PC-9 (cell line): ENCODE results near the gene GAS1. TPM values are rescaled to one million over a fixed set of nuclear protein-coding genes. Genes with fewer than 3 reads are reported as not detected.

Experiments used
- BruUV-seq: library from RNA; stranded (reverse); fragments of 400-500 nt; replicated peaks from 2 replicates; lab custom pipeline; 2021; lab: Mats Ljungman, UMichigan
- CTCF ChIA-PET: fragments of 300-600 bp; sonication (Branson Sonifier 250); formaldehyde crosslinking; loops from one replicate; lab custom pipeline; 2022; ENCODE audit warnings: antibody characterized with exemption; lab: Charles Lee
- POLR2A ChIA-PET: fragments of 300-600 bp; sonication (Branson Sonifier 250); formaldehyde crosslinking; loops from one replicate; lab custom pipeline; 2022; ENCODE audit warnings: antibody characterized with exemption; ENCODE audit not compliant: unreplicated experiment; lab: Charles Lee
- DNase-seq, 2 experiments: peaks; one replicate each; pipeline versions ENCODE4 v3.0.0 to v3.0.0-alpha.2; 2015 to 2022; ENCODE audit warnings: mixed read lengths in 1 of 2
- H2AFZ ChIP-seq: fragments of 200-600 bp; sonication (generic); 2 replicates; pipeline ENCODE4 v1.8.1; 2017; ENCODE audit warnings: antibody characterized with exemption
- H3F3A ChIP-seq: fragments of 200-600 bp; sonication (generic); 2 replicates; pipeline ENCODE4 v1.8.1; 2017; ENCODE audit warnings: antibody characterized with exemption, mild to moderate bottlenecking, low read depth; ENCODE audit not compliant: insufficient read depth
- H3K27ac ChIP-seq: fragments of 200-600 bp; sonication (generic); 2 replicates; pipeline ENCODE4 v1.6.1; 2016; ENCODE audit warnings: mixed run types
- H3K27me3 ChIP-seq: fragments of 200-600 bp; sonication (generic); 2 replicates; pipeline ENCODE4 v1.6.1; 2016; ENCODE audit warnings: low read depth, mixed run types; ENCODE audit not compliant: insufficient read depth
- H3K36me3 ChIP-seq: fragments of 200-600 bp; sonication (generic); 2 replicates; pipeline ENCODE4 v1.6.1; 2016; ENCODE audit warnings: low read depth, mixed run types
- H3K4me1 ChIP-seq: fragments of 200-600 bp; sonication (generic); replicated peaks from 2 replicates; pipeline ENCODE4 v1.6.1; 2016; ENCODE audit warnings: mixed run types; ENCODE audit not compliant: insufficient read depth
- H3K4me2 ChIP-seq: fragments of 200-600 bp; sonication (generic); 2 replicates; pipeline ENCODE4 v1.6.1; 2017; ENCODE audit warnings: mixed run types
- H3K4me3 ChIP-seq: fragments of 200-600 bp; sonication (generic); 2 replicates; pipeline ENCODE4 v1.6.1; 2016; ENCODE audit warnings: mixed run types
- H3K79me2 ChIP-seq: fragments of 200-600 bp; sonication (generic); 2 replicates; pipeline ENCODE4 v1.6.1; 2017; ENCODE audit warnings: low read depth, mixed run types
- H3K9me2 ChIP-seq: fragments of 200-600 bp; sonication (generic); 2 replicates; pipeline ENCODE4 v1.8.1; 2017; ENCODE audit warnings: mild to moderate bottlenecking; ENCODE audit not compliant: insufficient read depth
- H3K9me3 ChIP-seq: fragments of 200-600 bp; sonication (generic); 2 replicates; pipeline ENCODE4 v1.8.1; 2016; ENCODE audit warnings: low read depth; ENCODE audit not compliant: insufficient read depth
- H4K20me1 ChIP-seq: fragments of 200-600 bp; sonication (generic); 2 replicates; pipeline ENCODE4 v1.8.1; 2017; ENCODE audit not compliant: insufficient read depth
- EZH2 ChIP-seq: fragments of 200-600 bp; sonication (generic); IDR thresholded peaks from 2 replicates; pipeline ENCODE4 v1.8.0; 2017; ENCODE audit warnings: antibody characterized with exemption, low read depth
- intact Hi-C: fragments of 100-400 bp; cut with micrococcal nuclease; formaldehyde crosslinking; loops from one replicate; pipeline ENCODE4 v1.10.0; 2022; ENCODE audit not compliant: unreplicated experiment
- total RNA-seq: library from RNA; stranded (reverse); gene quantifications from 2 replicates; pipeline ENCODE4 v1.2.3, GENCODE V29; 2021
- TF ChIP-seq, protein P1 (sequence below): fragments of 200-600 bp; sonication (generic); conservative IDR thresholded peaks from 2 replicates; pipeline ENCODE4 v1.6.1; 2017; ENCODE audit warnings: mixed run types, antibody characterized with exemption, mild to moderate bottlenecking, moderate library complexity

GAS1 gene
- total RNA-seq, 1 experiment from 2014 or later: not detected

GRCh38 chr9:86975036-86975435 is 27.7 kb upstream of the GAS1 start:
- intact Hi-C loops: no loop called here
- ChIA-PET POLR2A (no interaction called here), CTCF (no interaction called here)
- no peaks in the 10 kb centered on the region for H4K20me1 ChIP-seq
- TF ChIP-seq, protein P1, sequence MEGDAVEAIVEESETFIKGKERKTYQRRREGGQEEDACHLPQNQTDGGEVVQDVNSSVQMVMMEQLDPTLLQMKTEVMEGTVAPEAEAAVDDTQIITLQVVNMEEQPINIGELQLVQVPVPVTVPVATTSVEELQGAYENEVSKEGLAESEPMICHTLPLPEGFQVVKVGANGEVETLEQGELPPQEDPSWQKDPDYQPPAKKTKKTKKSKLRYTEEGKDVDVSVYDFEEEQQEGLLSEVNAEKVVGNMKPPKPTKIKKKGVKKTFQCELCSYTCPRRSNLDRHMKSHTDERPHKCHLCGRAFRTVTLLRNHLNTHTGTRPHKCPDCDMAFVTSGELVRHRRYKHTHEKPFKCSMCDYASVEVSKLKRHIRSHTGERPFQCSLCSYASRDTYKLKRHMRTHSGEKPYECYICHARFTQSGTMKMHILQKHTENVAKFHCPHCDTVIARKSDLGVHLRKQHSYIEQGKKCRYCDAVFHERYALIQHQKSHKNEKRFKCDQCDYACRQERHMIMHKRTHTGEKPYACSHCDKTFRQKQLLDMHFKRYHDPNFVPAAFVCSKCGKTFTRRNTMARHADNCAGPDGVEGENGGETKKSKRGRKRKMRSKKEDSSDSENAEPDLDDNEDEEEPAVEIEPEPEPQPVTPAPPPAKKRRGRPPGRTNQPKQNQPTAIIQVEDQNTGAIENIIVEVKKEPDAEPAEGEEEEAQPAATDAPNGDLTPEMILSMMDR: no peak
- TF ChIP-seq EZH2: no peak
- no peaks in the 10 kb centered on the region for H3K9me3 ChIP-seq
- no TSS peak for BruUV-seq
- H3K27ac ChIP-seq: no peak overlapping the region
- H2AFZ ChIP-seq: no peak overlapping the region
- H3K4me3 ChIP-seq: no peak overlapping the region
- H3K9me2 ChIP-seq: 0 out of 2 replicates have a peak, but pooled peaks cover 4% of the 10 kb centered on the region
- H3K36me3 ChIP-seq: no peaks in the 10 kb centered on the region
- no peaks in the 10 kb centered on the region for H3F3A ChIP-seq
- no peaks in the 10 kb centered on the region for H3K4me1 ChIP-seq
- no peaks in the 10 kb centered on the region for H3K79me2 ChIP-seq
- no peaks in the 10 kb centered on the region for H3K27me3 ChIP-seq
- no peak overlapping the region for H3K4me2 ChIP-seq
- DNase-seq: no peak

DNA sequence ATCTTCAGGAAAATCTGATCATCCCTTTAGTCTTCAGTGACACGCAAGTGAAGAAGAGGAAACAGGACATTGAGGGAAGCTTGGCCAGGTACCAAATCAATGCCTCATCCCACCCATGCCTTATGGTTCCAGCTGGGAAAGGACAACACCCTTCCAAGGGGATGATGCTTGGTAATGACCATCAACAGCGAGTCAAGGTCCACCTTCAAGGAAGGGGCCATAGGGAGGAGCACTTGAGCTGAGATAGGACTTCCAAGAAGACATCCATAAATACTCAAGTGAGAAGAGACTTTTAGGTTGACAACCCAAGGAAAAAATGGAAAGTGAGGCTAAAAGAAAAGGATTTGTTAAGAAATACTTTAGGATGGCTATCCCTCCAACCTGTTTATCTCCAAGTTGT is 27.1 kb upstream of the GAS1 start:
- intact Hi-C loops: no loop called here
- CTCF ChIA-PET: no interaction called here

GRCh38 chr9:86971742-86972141 is 24.4 kb upstream of the GAS1 start:
- H3K9me2 ChIP-seq: 0 out of 2 replicates have a peak, but pooled peaks cover 4% of the 10 kb centered on the region
- intact Hi-C loops: no loop called here
- no TSS peak for BruUV-seq
- ChIA-PET CTCF (no interaction called here), POLR2A (interaction anchor here (0.7 kb wide), 1 partner anchor 230 kb away, joined by 5 read pairs; no protein-coding TSS in a partner anchor)
- no peaks in the 10 kb centered on the region for H3K27me3 ChIP-seq
- no peak overlapping the region for H2AFZ ChIP-seq
- no peak overlapping the region for H3K27ac ChIP-seq
- H3K4me1 ChIP-seq: no peaks in the 10 kb centered on the region
- no peaks in the 10 kb centered on the region for H4K20me1 ChIP-seq
- TF ChIP-seq, protein P1: no peak
- TF ChIP-seq EZH2: no peak
- no peaks in the 10 kb centered on the region for H3K9me3 ChIP-seq
- H3K79me2 ChIP-seq: no peaks in the 10 kb centered on the region
- no peaks in the 10 kb centered on the region for H3F3A ChIP-seq
- no peak overlapping the region for H3K4me2 ChIP-seq
- no peak overlapping the region for H3K4me3 ChIP-seq
- no peak for DNase-seq
- H3K36me3 ChIP-seq: no peaks in the 10 kb centered on the region

More for the DNA sequence above, 27.1 kb upstream of the GAS1 start:
- no peak overlapping the region for H3K4me3 ChIP-seq
- POLR2A ChIA-PET: no interaction called here
- H3K9me3 ChIP-seq: no peaks in the 10 kb centered on the region
- no peak overlapping the region for H3K4me2 ChIP-seq
- H3F3A ChIP-seq: no peaks in the 10 kb centered on the region
- H2AFZ ChIP-seq: no peak overlapping the region
- no peaks in the 10 kb centered on the region for H3K79me2 ChIP-seq
- BruUV-seq: no TSS peak
- 0 out of 2 replicates have a peak, but pooled peaks cover 4% of the 10 kb centered on the region for H3K9me2 ChIP-seq
- no peaks in the 10 kb centered on the region for H3K4me1 ChIP-seq
- no peak overlapping the region for H3K27ac ChIP-seq
- H3K27me3 ChIP-seq: no peaks in the 10 kb centered on the region
- H4K20me1 ChIP-seq: no peaks in the 10 kb centered on the region
- TF ChIP-seq EZH2: no peak
- TF ChIP-seq, protein P1: no peak
- no peak for DNase-seq
- H3K36me3 ChIP-seq: no peaks in the 10 kb centered on the region
